Astrocyte (in vitro differentiated cells and primary cell): ENCODE measurements around the gene SMYD4. TPM values are rescaled to one million over a fixed set of nuclear protein-coding genes. Genes with fewer than 3 reads are reported as not detected.

Experiments
- DNase-seq: peaks from one replicate; pipeline ENCODE4 v3.0.0-alpha.2; 2010; ENCODE audit warnings: low read depth
- FAIRE-seq: peaks from 2 replicates; lab custom pipeline; 2011; peaks lifted over from hg19 to GRCh38; lab: Jason Lieb, UNC
- H2AFZ ChIP-seq: 2 replicates; pipeline ENCODE4 v1.6.0; 2012; ENCODE audit warnings: low read depth, low read length, inconsistent platforms
- H3K27ac ChIP-seq: 2 replicates; pipeline ENCODE4 v1.5.1; 2011; ENCODE audit warnings: low read depth, low read length, inconsistent platforms
- H3K27me3 ChIP-seq: 2 replicates; pipeline ENCODE4 v1.6.0; 2011; ENCODE audit warnings: low read length, inconsistent platforms; ENCODE audit not compliant: insufficient read depth
- H3K36me3 ChIP-seq: 2 replicates; pipeline ENCODE4 v1.5.1; 2011; ENCODE audit warnings: low read length, inconsistent platforms; ENCODE audit not compliant: insufficient read depth
- H3K4me1 ChIP-seq: 2 replicates; pipeline ENCODE4 v1.5.1; 2011; ENCODE audit warnings: low read length, inconsistent platforms; ENCODE audit not compliant: insufficient read depth
- H3K4me2 ChIP-seq: 2 replicates; pipeline ENCODE4 v1.6.0; 2012; ENCODE audit warnings: low read length, inconsistent platforms
- H3K4me3 ChIP-seq: 2 replicates; pipeline ENCODE4 v1.5.1; 2011; ENCODE audit warnings: low read depth, mild to moderate bottlenecking, low read length, inconsistent platforms; ENCODE audit not compliant: insufficient read depth
- H3K79me2 ChIP-seq: 2 replicates; pipeline ENCODE4 v1.6.0; 2012; ENCODE audit warnings: mild to moderate bottlenecking, low read length, inconsistent platforms; ENCODE audit not compliant: insufficient read depth
- H3K9ac ChIP-seq: 2 replicates; pipeline ENCODE4 v1.6.0; 2012; ENCODE audit warnings: mild to moderate bottlenecking, low read length, inconsistent platforms
- H3K9me3 ChIP-seq: 2 replicates; pipeline ENCODE4 v1.5.1; 2012; ENCODE audit warnings: low read depth, mild to moderate bottlenecking, low read length, inconsistent platforms; ENCODE audit not compliant: insufficient read depth
- H4K20me1 ChIP-seq: 2 replicates; pipeline ENCODE4 v1.6.0; 2012; ENCODE audit warnings: low read length, inconsistent platforms; ENCODE audit not compliant: insufficient read depth
- H3K27ac Mint-ChIP-seq: one replicate; pipeline ENCODE4 v1.8.0; 2021; ENCODE audit warnings: mild to moderate bottlenecking, mixed read lengths; ENCODE audit not compliant: unreplicated experiment
- H3K27me3 Mint-ChIP-seq: one replicate; pipeline ENCODE4 v1.8.0; 2021; ENCODE audit warnings: low read depth, mixed read lengths; ENCODE audit not compliant: unreplicated experiment
- H3K36me3 Mint-ChIP-seq: one replicate; pipeline ENCODE4 v1.8.0; 2021; ENCODE audit warnings: low read depth, mixed read lengths; ENCODE audit not compliant: unreplicated experiment
- H3K4me1 Mint-ChIP-seq: one replicate; pipeline ENCODE4 v1.8.0; 2021; ENCODE audit warnings: low read depth, mixed read lengths; ENCODE audit not compliant: unreplicated experiment
- H3K4me3 Mint-ChIP-seq: one replicate; pipeline ENCODE4 v1.8.0; 2021; ENCODE audit warnings: mild to moderate bottlenecking, moderate library complexity, mixed read lengths; ENCODE audit not compliant: unreplicated experiment
- H3K9me3 Mint-ChIP-seq: one replicate; pipeline ENCODE4 v1.8.0; 2021; ENCODE audit warnings: mild to moderate bottlenecking, mixed read lengths; ENCODE audit not compliant: unreplicated experiment
- CTCF ChIP-seq: IDR thresholded peaks from 2 replicates; pipeline ENCODE4 v1.5.1; 2011; ENCODE audit warnings: low read depth, mild to moderate bottlenecking, inconsistent platforms, low read length, moderate library complexity; ENCODE audit not compliant: insufficient read depth
- EZH2 ChIP-seq: IDR thresholded peaks from 2 replicates; pipeline ENCODE4 v1.6.1; 2012; ENCODE audit warnings: mild to moderate bottlenecking, low read length, inconsistent platforms; ENCODE audit not compliant: insufficient read depth
- total RNA-seq: library from RNA; stranded (reverse); gene quantifications from 2 replicates; pipeline ENCODE4 v1.2.1, GENCODE V29; 2021

The SMYD4 gene
- total RNA-seq, 1 donor from 2014 or later, result 10.7 TPM

GRCh38 chr17:1787301-1787902 lies 42.3 kb downstream of the SMYD4 start:
- Histone ChIP-seq H3K79me2 (no peaks in the 10 kb centered on the region), H3K36me3 (peaks cover 8% of the 10 kb centered on the region), H3K4me2 (peak overlapping the region; percentile 51), H3K9me3 (no peaks in the 10 kb centered on the region), H3K4me3 (no peak overlapping the region), H3K4me1 (peaks cover 18% of the 10 kb centered on the region), H3K27me3 (no peaks in the 10 kb centered on the region), H3K9ac (peak overlapping the region; percentile 25), H2AFZ (no peak overlapping the region), H4K20me1 (peaks cover 5% of the 10 kb centered on the region), H3K27ac (peak overlapping the region; percentile 61)
- DNase-seq (peak; percentile 92), FAIRE-seq (peak; percentile 99)
- H3K36me3 Mint-ChIP-seq, result peaks cover 8% of the 10 kb centered on the region
- no peak for TF ChIP-seq EZH2
- TF ChIP-seq CTCF, result no peak
- peaks cover 25% of the 10 kb centered on the region for H3K4me1 Mint-ChIP-seq
- no peaks in the 10 kb centered on the region for H3K9me3 Mint-ChIP-seq
- no peak overlapping the region for H3K4me3 Mint-ChIP-seq
- no peaks in the 10 kb centered on the region for H3K27me3 Mint-ChIP-seq
- peak overlapping the region; percentile 11 for H3K27ac Mint-ChIP-seq

DNA sequence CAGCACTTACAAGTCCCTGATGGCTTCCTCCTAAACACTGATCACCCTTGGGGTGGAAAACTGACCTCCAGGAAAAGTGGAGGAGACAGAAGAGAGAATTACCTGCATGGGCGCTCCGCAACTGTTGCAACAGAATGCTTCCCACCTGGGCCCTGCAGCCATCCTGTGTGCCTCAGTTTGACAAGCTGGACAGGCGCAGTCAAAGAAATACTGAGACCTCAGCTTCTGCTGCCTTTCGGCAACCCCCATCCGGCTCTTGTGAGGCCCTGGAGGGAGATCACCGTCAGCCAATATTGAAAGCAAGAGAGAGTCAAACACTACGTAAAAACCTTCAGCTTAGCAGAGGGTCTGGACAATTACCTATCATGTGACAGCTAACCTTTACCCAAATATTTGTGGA lies 43.0 kb downstream of the SMYD4 start:
- Mint-ChIP-seq H3K4me3 (no peak overlapping the region), H3K4me1 (peaks cover 25% of the 10 kb centered on the region), H3K36me3 (peaks cover 9% of the 10 kb centered on the region), H3K27ac (peak overlapping the region; percentile 41), H3K27me3 (no peaks in the 10 kb centered on the region), H3K9me3 (no peaks in the 10 kb centered on the region)
- Histone ChIP-seq H3K27ac (no peak overlapping the region), H3K4me2 (no peak overlapping the region), H3K27me3 (no peaks in the 10 kb centered on the region), H3K79me2 (no peaks in the 10 kb centered on the region), H3K9me3 (no peaks in the 10 kb centered on the region), H3K9ac (no peak overlapping the region), H3K4me1 (peaks cover 18% of the 10 kb centered on the region), H3K4me3 (no peak overlapping the region), H4K20me1 (peaks cover 5% of the 10 kb centered on the region), H2AFZ (no peak overlapping the region), H3K36me3 (peaks cover 8% of the 10 kb centered on the region)
- DNase-seq, result no peak
- FAIRE-seq, result no peak
- TF ChIP-seq EZH2 (no peak), CTCF (no peak)

GRCh38 chr17:1785930-1786329 lies 43.8 kb downstream of the SMYD4 start:
- no peak for TF ChIP-seq EZH2
- Histone ChIP-seq H3K36me3 (peaks cover 8% of the 10 kb centered on the region), H3K27me3 (no peaks in the 10 kb centered on the region), H3K27ac (no peak overlapping the region), H3K4me2 (no peak overlapping the region), H2AFZ (no peak overlapping the region), H3K4me3 (no peak overlapping the region), H3K79me2 (no peaks in the 10 kb centered on the region), H3K4me1 (peaks cover 18% of the 10 kb centered on the region), H4K20me1 (peaks cover 5% of the 10 kb centered on the region), H3K9ac (no peak overlapping the region), H3K9me3 (no peaks in the 10 kb centered on the region)
- H3K4me1 Mint-ChIP-seq, result peaks cover 25% of the 10 kb centered on the region
- H3K36me3 Mint-ChIP-seq, result peaks cover 9% of the 10 kb centered on the region
- no peak overlapping the region for H3K4me3 Mint-ChIP-seq
- no peaks in the 10 kb centered on the region for H3K9me3 Mint-ChIP-seq
- DNase-seq, result no peak
- H3K27me3 Mint-ChIP-seq, result no peaks in the 10 kb centered on the region
- H3K27ac Mint-ChIP-seq, result no peak overlapping the region
- FAIRE-seq, result no peak
